ENCODE results near the gene METTL5. TPM values are rescaled to one million over a fixed set of nuclear protein-coding genes. Genes with fewer than 3 reads are reported as not detected.
A peak's percentile ranks its signal among the peaks of the same experiment; 100 is the strongest.
"Not testable (repeated sequence)": the region's sequence is repeated elsewhere in the genome, so short reads cannot be mapped to it uniquely, and the experiment has no call there.

METTL5 gene
- total and polyA plus RNA-seq, 5 experiments from 2014 or later, result 50.8 to 155 (median 115) TPM

DNA sequence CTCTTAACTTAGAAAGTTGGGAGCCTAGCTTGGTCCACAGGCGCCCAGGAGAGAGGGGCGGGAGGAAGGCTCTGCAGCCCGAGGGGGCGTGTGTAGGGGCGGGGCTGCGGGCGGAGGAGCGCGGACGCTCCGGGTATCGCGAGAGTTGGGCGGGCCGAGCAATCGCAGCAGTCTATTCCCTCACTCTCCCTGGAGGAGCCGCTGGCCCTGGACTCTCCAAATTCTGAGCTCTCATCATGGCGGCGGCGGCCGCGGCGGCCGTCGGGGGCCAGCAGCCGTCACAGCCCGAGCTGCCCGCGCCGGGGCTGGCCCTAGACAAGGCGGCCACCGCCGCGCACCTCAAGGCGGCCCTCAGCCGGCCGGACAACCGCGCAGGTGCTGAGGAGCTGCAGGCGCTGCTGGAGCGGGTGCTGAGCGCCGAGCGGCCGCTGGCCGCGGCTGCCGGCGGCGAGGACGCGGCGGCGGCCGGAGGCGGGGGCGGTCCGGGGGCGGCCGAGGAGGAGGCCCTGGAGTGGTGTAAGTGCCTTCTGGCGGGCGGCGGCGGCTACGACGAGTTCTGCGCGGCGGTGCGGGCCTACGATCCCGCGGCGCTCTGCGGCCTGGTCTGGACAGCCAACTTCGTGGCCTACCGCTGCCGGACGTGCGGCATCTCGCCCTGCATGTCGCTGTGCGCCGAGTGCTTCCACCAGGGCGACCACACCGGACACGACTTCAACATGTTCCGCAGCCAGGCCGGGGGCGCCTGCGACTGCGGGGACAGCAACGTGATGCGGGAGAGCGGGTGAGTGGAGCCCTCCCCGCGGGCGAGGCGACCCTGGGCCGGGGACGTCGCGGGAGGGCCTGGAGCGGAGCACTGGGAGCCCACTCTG lies 2.8 kb upstream of the METTL5 start, which contains the start of gene UBR3:
UBR3 (plus strand) TSS at position 183 of the 869 bp plus-strand sequence; CDS start at position 237, 54 bp downstream.
- POLR2A ChIA-PET, result interaction anchor here (1.0 to 2.7 kb wide), 4 partner anchors 9 to 29 kb away, joined by 3 to 14 read pairs (median 5); partner anchors contain the start of gene SSB

DNA sequence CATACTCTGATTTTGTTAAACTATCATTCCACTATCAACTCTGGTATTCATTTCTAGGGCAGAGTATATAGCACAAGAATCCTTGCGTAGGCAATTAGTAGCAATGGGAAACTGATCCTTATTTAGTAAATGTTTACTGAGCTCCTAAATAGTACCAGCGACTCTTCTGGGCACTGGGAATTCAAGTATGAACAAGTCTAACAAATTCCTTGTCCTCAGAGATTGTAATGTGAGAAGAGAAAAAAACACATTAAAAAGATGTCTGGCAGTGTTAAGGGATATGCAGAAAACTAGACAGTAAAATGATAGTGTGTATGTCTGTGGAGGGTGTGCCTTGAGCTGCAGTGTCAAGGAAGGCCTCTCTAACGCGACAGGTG lies 721 bp downstream of the METTL5 start:
- DNase-seq (peak in 1 of 10 donors; percentile 17), ATAC-seq (peak; percentile 0 to 16)
- H3K27ac Mint-ChIP-seq, result peak overlapping the region; percentile 84 to 96 (median 86)
- no peaks in the 10 kb centered on the region for H3K27me3 Mint-ChIP-seq
- no peaks in the 10 kb centered on the region for H3K9me3 Mint-ChIP-seq
- POLR2A ChIA-PET, result interaction anchor here (1.2 to 1.8 kb wide), 4 partner anchors 8 to 239 kb away, joined by 4 to 11 read pairs (median 6); partner anchors contain the start of gene SSB
- peaks cover 0 to 34% (median 6%) of the 10 kb centered on the region in 3 donors for H3K36me3 Mint-ChIP-seq
- peaks cover 32 to 69% (median 64%) of the 10 kb centered on the region in 4 donors for H3K4me1 Mint-ChIP-seq
- H3K4me3 Mint-ChIP-seq, result peak overlapping the region; percentile 82 to 97 (median 92)

More for the DNA sequence above, 2.8 kb upstream of the METTL5 start, which contains the start of gene UBR3:
- Mint-ChIP-seq H3K36me3 (peaks cover 0 to 21% (median 0%) of the 10 kb centered on the region in 3 donors), H3K27ac (peak within 1 kb of the TSS; percentile 79 to 97 (median 91)), H3K4me3 (peak within 1 kb of the TSS; percentile 88 to 100 (median 97)), H3K27me3 (no peaks in the 10 kb centered on the region), H3K9me3 (no peaks in the 10 kb centered on the region), H3K4me1 (peaks cover 39 to 74% (median 68%) of the 10 kb centered on the region in 4 donors)
- peak; percentile 81 to 92 (median 88) for DNase-seq
- ATAC-seq, result peak; percentile 76 to 78

DNA sequence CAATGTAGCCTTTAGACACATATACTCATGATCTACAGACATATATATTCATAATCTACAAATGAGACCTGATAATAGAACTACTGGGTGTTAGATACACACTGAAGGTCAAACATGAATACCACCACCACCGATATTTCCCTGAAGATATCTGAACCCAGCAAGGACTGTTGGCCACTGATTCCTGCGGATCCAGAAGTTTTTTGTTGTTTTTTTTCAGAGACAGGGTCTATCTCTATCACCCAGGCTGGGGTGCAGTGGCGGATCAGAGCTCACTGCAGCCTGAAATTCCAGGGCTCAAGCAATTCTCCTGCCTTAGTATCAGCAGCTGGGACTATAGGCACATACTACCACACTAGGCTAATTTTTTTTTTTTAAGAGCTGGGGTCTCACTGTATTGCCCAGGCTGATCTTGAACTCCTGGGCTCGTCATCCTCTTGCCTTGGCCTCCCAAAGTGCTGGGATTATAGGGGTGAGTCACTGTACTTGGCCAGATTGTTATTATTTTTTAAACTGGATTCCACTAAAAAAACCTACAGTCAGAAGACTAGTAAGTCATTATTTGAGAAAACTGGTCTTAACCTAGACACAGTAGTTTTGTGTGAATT lies 1.8 kb downstream of the METTL5 start:
- H3K36me3 Mint-ChIP-seq, result peaks cover 4 to 38% (median 11%) of the 10 kb centered on the region in 3 donors
- H3K4me1 Mint-ChIP-seq, result peaks cover 24 to 63% (median 57%) of the 10 kb centered on the region in 4 donors
- POLR2A ChIA-PET, result interaction anchor here (0.7 kb wide), 1 partner anchor 11 kb away, joined by 3 read pairs; no protein-coding TSS in a partner anchor

DNA sequence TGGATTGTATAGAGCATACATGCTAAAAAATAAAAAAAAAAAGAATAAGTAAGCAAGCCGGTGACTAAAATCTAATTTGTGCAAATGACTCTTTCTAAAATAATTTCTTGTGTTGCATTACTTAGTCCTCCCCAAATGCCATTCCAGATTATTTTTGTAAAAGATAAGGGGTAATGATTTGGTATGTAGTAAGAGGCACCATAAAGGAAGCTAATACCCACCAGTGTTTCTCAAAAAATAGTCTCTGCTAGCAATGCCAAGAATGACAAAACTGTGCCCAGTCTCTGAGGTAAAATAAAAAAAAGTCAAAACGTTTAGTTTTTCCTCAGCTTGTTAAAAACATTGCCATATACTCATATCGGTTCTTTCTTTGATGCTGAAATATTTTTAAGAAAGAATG lies 2.7 kb downstream of the METTL5 start:
- Mint-ChIP-seq H3K9me3 (peaks cover 0 to 2% (median 0%) of the 10 kb centered on the region in 9 donors), H3K27ac (peak overlapping the region in 3 of 10 donors; percentile 39 to 68 (median 39)), H3K36me3 (peaks cover 4 to 47% (median 18%) of the 10 kb centered on the region in 3 donors), H3K27me3 (no peaks in the 10 kb centered on the region), H3K4me1 (peaks cover 25 to 63% (median 58%) of the 10 kb centered on the region in 4 donors), H3K4me3 (peak overlapping the region in 7 of 10 donors; percentile 6 to 37 (median 29))
- DNase-seq, result no peak
- POLR2A ChIA-PET, result no interaction called here
- no peak for ATAC-seq

More for the DNA sequence above, 1.8 kb downstream of the METTL5 start:
- no peak for ATAC-seq
- no peaks in the 10 kb centered on the region for H3K27me3 Mint-ChIP-seq
- no peak for DNase-seq
- peak overlapping the region; percentile 50 to 94 (median 76) for H3K4me3 Mint-ChIP-seq
- peak overlapping the region in 7 of 10 donors; percentile 33 to 87 (median 66) for H3K27ac Mint-ChIP-seq
- H3K9me3 Mint-ChIP-seq, result no peaks in the 10 kb centered on the region

DNA sequence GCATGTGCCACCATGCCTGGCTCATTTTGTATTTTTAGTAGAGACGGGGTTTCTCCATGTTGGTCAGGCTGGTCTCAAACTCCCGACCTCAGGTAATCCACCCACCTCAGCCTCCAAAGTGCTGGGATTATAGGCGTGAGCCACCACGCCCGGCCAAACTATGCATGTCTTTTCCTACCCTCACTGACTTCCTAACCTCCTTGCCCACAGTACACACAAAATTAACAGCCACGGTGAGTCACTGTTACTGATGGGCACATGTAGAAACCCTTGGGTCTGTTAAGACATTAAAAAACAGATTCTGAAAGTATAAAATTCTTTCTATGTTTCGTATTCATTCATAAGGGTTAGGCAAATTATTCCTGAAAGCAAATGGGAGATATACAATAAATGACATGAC lies 4.6 kb downstream of the METTL5 start:
- ATAC-seq, DNase-seq, POLR2A ChIA-PET, H3K4me3 Mint-ChIP-seq, H3K9me3 Mint-ChIP-seq, H3K27me3 Mint-ChIP-seq: not testable (repeated sequence)
- Mint-ChIP-seq H3K36me3 (peaks cover 4 to 64% (median 32%) of the 10 kb centered on the region in 3 donors), H3K27ac (peak overlapping the region in 6 of 10 donors; percentile 22 to 80 (median 54)), H3K4me1 (peaks cover 24 to 67% (median 52%) of the 10 kb centered on the region in 4 donors)

DNA sequence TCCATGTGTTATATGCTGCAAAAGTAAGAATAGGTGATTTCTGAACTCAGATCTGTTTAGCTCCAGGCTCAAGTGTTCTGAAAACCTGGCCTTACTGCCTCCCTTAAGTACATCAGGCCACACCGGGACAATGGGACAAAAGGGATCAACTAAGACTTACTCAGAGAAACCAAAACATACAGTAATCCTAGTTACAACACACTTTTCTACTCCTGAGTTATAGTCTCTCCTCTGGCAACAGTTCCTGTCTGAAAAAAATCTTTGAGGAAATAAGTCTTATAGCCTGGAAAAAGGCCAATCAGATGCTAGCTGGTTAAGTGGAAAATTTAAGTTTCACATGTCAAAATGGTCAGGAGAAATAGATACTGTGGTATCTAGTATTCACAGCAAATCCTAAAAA lies 5.6 kb downstream of the METTL5 start:
- DNase-seq (no peak), ATAC-seq (no peak)
- Mint-ChIP-seq H3K4me3 (no peak overlapping the region), H3K27ac (peak overlapping the region in 8 of 10 donors; percentile 35 to 73 (median 52)), H3K27me3 (no peaks in the 10 kb centered on the region), H3K36me3 (peaks cover 4 to 73% (median 34%) of the 10 kb centered on the region in 3 donors), H3K9me3 (peaks cover 0 to 4% (median 0%) of the 10 kb centered on the region in 9 donors), H3K4me1 (peaks cover 24 to 62% (median 46%) of the 10 kb centered on the region in 4 donors)
- POLR2A ChIA-PET, result interaction anchor here (1.0 kb wide), 1 partner anchor 8 kb away, joined by 3 read pairs; the partner anchor contains the start of gene UBR3

DNA sequence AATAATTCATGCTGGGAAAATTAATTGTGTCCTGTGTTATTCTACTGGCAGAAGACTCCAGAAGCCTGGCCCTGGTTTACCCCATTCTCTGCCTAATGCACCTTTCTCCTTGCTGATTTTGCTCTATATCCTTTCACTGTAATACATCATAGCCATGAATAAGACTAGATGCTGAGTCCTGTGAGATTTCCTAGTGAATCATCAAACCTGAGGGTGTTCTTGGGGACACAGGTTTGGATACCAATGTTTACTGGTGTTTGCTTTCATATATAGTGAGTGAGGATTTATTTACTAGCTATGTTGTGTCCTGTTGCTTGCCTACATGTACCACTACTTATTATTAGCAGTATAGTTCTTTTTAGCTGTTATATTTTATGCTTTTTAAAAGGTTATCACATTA lies 6.5 kb downstream of the METTL5 start:
- Mint-ChIP-seq H3K9me3 (peaks cover 0 to 4% (median 0%) of the 10 kb centered on the region in 9 donors), H3K27me3 (no peaks in the 10 kb centered on the region), H3K36me3 (peaks cover 4 to 78% (median 34%) of the 10 kb centered on the region in 3 donors), H3K4me1 (peaks cover 16 to 54% (median 37%) of the 10 kb centered on the region in 4 donors), H3K4me3 (no peak overlapping the region), H3K27ac (peak overlapping the region in 4 of 10 donors; percentile 0 to 35 (median 18))
- POLR2A ChIA-PET, result no interaction called here
- no peak for ATAC-seq
- DNase-seq, result no peak

DNA sequence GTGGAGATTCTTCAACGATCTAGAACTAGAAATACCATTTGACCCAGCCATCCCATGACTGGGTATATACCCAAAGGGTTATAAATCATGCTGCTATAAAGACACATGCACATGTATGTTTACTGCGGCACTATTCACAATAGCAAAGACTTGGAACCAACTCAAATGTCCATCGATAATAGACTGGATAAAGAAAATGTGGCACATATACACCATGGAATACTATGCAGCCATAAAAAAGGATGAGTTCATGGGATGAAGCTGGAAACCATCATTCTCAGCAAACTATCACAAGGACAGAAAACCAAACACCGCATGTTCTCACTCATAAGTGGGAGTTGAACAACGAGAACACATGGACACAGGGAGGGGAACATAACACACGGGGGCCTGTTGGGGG lies 7.3 kb downstream of the METTL5 start:
- Mint-ChIP-seq H3K4me1 (peaks cover 8 to 46% (median 29%) of the 10 kb centered on the region in 4 donors), H3K36me3 (peaks cover 4 to 82% (median 36%) of the 10 kb centered on the region in 3 donors), H3K27ac (peak overlapping the region in 4 of 10 donors; percentile 18 to 62 (median 56))
- POLR2A ChIA-PET, H3K27me3 Mint-ChIP-seq, DNase-seq, H3K4me3 Mint-ChIP-seq, H3K9me3 Mint-ChIP-seq, ATAC-seq: not testable (repeated sequence)

DNA sequence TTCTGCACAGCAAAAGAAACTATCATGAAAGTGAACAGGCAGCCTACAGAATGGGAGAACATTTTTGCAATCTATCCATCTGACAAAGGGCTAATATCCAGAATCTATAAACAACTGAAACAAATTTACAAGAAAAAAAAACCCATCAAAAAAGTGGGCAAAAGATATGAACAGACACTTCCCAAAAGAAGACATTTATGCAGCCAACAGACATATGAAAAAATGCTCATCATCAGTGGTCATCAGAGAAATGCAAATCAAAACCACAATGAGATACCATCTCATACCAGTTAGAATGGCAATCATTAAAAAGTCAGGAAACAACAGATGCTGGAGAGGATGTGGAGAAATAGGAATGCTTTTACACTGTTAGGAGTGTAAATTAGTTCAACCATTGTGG lies 7.7 kb downstream of the METTL5 start:
- not testable (repeated sequence) for H3K4me3 Mint-ChIP-seq, H3K9me3 Mint-ChIP-seq, ATAC-seq, DNase-seq, H3K27me3 Mint-ChIP-seq
- POLR2A ChIA-PET, result interaction anchor here (0.7 kb wide), 1 partner anchor 532 kb away, joined by 3 read pairs; no protein-coding TSS in a partner anchor
- peaks cover 8 to 43% (median 25%) of the 10 kb centered on the region in 4 donors for H3K4me1 Mint-ChIP-seq
- H3K36me3 Mint-ChIP-seq, result peaks cover 4 to 86% (median 36%) of the 10 kb centered on the region in 3 donors
- peak overlapping the region in 5 of 10 donors; percentile 4 to 58 (median 18) for H3K27ac Mint-ChIP-seq

DNA sequence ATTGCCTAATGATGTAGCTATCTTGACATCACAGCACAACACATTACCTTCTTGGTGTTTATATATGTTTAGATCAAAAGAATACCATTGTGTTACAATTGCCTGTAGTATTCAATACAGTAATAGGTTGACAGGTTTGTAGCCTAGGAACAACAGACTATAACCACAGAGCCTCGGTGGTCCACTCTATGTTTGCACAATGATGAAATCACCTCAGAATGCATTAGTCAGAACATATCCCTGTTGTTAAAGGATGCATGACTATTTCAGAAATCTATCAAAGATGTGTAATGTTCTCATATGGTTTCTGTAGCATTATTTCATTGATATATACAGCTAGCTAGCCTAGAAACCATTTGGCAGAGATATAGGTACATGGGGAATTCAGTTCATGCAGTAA lies 8.9 kb downstream of the METTL5 start:
- no peaks in the 10 kb centered on the region for H3K27me3 Mint-ChIP-seq
- no peak overlapping the region for H3K4me3 Mint-ChIP-seq
- POLR2A ChIA-PET, result interaction anchor here (1.0 kb wide), 1 partner anchor 9 kb away, joined by 6 read pairs; the partner anchor contains the start of gene METTL5
- ATAC-seq (no peak), DNase-seq (no peak)
- peaks cover 6 to 32% (median 14%) of the 10 kb centered on the region in 4 donors for H3K4me1 Mint-ChIP-seq
- peak overlapping the region in 3 of 10 donors; percentile 5 to 60 (median 10) for H3K27ac Mint-ChIP-seq
- peaks cover 0 to 4% (median 0%) of the 10 kb centered on the region in 9 donors for H3K9me3 Mint-ChIP-seq
- H3K36me3 Mint-ChIP-seq, result peaks cover 11 to 85% (median 38%) of the 10 kb centered on the region in 3 donors

DNA sequence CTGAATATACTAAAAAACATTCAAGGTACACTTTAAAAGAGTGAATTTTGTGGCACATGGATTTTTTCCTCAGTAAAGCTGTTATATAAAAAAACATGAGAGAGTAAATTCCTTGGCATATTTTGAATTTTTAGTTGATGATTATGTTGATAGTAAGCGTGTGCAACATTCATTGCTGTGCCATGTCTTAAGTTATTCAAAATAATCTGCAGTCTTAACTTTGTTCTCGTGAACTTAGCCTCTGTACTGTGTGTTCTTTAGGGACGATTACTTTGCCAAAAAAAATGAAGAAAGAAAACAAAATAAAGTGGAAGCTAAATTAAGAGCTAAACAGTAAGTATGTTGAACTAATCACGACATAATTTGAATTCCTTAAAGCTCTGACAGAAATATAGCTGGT lies 16.5 kb downstream of the METTL5 start:
- H3K4me3 Mint-ChIP-seq, result no peak overlapping the region
- ATAC-seq (no peak), DNase-seq (no peak)
- POLR2A ChIA-PET, result no interaction called here
- no peaks in the 10 kb centered on the region for H3K27me3 Mint-ChIP-seq
- H3K36me3 Mint-ChIP-seq, result peaks cover 7 to 85% (median 34%) of the 10 kb centered on the region in 3 donors
- H3K9me3 Mint-ChIP-seq, result no peaks in the 10 kb centered on the region
- H3K27ac Mint-ChIP-seq, result peak overlapping the region in 2 of 10 donors; percentile 5 to 33
- peaks cover 0 to 10% (median 1%) of the 10 kb centered on the region in 4 donors for H3K4me1 Mint-ChIP-seq

DNA sequence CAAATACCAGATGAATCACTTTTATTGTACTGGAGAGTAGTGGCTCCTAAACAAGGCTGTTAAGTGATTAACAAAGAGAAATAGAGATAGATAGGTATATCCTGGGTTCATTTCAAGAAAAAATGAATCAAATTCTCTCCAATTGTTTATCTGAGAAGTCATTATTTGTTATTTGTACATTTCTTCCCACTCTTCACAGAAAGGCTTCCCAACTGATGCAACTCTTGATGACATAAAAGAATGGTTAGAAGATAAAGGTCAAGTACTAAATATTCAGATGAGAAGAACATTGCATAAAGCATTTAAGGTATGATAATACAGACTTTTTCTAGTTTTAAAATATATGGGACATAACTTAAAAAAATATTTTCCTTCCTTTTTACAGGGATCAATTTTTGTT lies 18.1 kb downstream of the METTL5 start:
- H3K36me3 Mint-ChIP-seq, result peaks cover 6 to 83% (median 32%) of the 10 kb centered on the region in 3 donors
- no peak overlapping the region for H3K4me3 Mint-ChIP-seq
- peak overlapping the region in 6 of 10 donors; percentile 11 to 59 (median 19) for H3K27ac Mint-ChIP-seq
- peaks cover 4 to 24% (median 13%) of the 10 kb centered on the region in 4 donors for H3K4me1 Mint-ChIP-seq
- DNase-seq (no peak), ATAC-seq (no peak)
- H3K9me3 Mint-ChIP-seq, result no peaks in the 10 kb centered on the region
- no peaks in the 10 kb centered on the region for H3K27me3 Mint-ChIP-seq
- POLR2A ChIA-PET, result no interaction called here
